ENCODE results near the gene SMTNL1. TPM values are rescaled to one million over a fixed set of nuclear protein-coding genes. Genes with fewer than 3 reads are reported as not detected.
A peak's percentile ranks its signal among the peaks of the same experiment; 100 is the strongest.

Gene SMTNL1
- total RNA-seq, 1 experiment from 2014 or later: 5.6 TPM

DNA sequence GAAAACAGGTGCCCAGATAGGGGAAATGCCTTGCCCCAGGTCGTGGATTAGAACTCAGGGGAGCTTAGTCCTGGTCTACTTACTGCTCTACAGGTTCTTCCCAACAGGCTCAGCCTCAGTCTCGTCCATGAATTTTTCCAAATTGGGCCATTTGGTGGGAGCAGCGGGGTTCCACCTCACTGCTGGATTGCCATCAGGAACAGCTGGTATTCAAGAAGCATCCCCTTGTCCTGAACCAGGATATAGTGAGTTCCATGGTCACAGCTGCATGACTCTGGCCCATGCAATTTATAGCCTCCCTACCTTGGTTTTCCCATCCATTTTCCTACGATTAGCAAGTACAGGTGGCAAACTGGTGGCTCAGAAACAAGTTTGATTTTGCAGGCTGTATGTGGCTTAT is 36.7 kb downstream of the SMTNL1 start:
- H3K4me1 ChIP-seq: no peaks in the 10 kb centered on the region
- no peak for DNase-seq
- H3K36me3 ChIP-seq: no peaks in the 10 kb centered on the region
- H3K9me3 ChIP-seq (replicated peaks): no peaks in the 10 kb centered on the region
- no peak overlapping the region for H3K4me3 ChIP-seq
- no peak overlapping the region for H3K27ac ChIP-seq
- peaks cover 11% of the 10 kb centered on the region; the same call in 1 of the 2 replicates for H3K27me3 ChIP-seq

DNA sequence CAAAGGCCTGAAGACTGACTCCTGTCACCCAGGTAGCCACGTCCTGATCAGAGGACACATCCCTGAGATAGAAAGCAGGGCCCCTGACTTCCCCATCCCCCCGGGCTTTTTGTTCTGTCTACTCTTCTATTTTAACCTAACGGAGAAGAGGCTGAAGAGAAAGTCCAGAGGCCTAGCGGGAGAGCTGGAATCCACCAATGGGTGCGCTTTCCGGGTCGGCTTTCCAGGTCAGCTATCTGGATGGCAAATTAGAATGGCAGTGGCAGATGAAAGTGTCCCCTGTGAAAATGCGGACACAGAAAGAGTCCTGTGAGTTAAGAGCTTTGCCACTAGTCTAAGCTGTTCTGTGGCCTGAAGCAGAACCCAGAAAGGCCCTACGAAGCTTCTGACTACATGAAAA is 46.9 kb downstream of the SMTNL1 start:
- peak overlapping the region; percentile 66 for H3K27ac ChIP-seq
- peaks cover 25% of the 10 kb centered on the region for H3K4me1 ChIP-seq
- no peaks in the 10 kb centered on the region for H3K36me3 ChIP-seq
- peak; percentile 71 to 83 for DNase-seq
- H3K9me3 ChIP-seq (replicated peaks): 0 out of 2 replicates have a peak, but pooled peaks cover 2% of the 10 kb centered on the region
- H3K27me3 ChIP-seq: no peaks in the 10 kb centered on the region
- peak overlapping the region; percentile 26 for H3K4me3 ChIP-seq

DNA sequence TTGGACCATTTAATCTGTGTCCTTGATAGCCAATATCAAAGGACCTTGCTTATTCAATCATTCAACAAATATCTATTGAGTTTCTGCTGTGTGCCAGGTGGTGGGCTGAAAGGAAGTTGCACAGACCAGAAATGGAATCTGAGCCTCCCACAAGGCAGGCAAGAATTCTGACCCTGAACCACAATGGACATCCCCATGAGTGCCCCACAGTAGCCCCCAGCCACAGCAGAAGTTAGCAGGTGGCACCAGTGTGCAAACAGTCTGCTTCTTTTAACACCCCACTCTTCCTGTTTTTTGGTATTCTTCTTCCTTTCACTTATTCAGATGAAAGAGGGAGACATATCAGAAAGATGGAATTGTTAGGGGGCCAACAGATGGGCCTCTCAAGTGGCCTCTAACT is 47.9 kb downstream of the SMTNL1 start:
- peak; percentile 73 to 83 for DNase-seq
- no peak overlapping the region; the same call in 1 of the 2 replicates for H3K4me3 ChIP-seq
- no peaks in the 10 kb centered on the region for H3K36me3 ChIP-seq
- H3K27me3 ChIP-seq: no peaks in the 10 kb centered on the region; the same call in 1 of the 2 replicates
- 0 out of 2 replicates have a peak, but pooled peaks cover 2% of the 10 kb centered on the region for H3K9me3 ChIP-seq (replicated peaks)
- peak overlapping the region; percentile 66 for H3K27ac ChIP-seq
- peaks cover 25% of the 10 kb centered on the region for H3K4me1 ChIP-seq

DNA sequence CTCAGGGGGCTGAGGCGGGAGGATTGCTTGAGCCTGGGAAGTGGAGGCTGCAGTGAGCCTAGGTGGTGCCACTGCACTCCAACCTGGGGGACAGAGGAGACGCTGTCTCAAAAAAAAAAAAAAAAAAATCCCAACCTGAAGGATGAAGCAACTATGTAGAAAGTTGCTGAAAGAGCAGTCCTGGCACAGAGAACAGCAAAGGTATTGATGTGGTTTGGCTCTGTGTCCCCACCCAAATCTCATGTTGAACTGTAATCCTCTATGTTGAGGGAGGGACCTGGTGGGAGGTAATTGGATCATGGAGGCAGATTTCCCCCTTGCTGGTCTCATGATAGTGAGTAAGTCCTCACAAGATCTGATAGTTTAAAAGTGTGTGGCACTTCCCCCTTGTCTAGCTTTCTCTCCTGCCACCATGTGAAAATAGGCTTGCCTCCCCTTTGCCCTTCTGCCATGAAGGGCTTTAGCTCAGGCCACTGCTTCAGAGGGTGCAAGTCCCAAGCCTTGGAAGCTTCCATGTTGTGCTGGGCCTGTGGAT is 49.4 kb downstream of the SMTNL1 start:
- DNase-seq: no peak
- Histone ChIP-seq H3K27ac (no peak overlapping the region), H3K9me3 (replicated peaks) (0 out of 2 replicates have a peak, but pooled peaks cover 2% of the 10 kb centered on the region), H3K4me3 (no peak overlapping the region), H3K36me3 (no peaks in the 10 kb centered on the region), H3K4me1 (peaks cover 25% of the 10 kb centered on the region), H3K27me3 (no peaks in the 10 kb centered on the region; the same call in 1 of the 2 replicates)

DNA sequence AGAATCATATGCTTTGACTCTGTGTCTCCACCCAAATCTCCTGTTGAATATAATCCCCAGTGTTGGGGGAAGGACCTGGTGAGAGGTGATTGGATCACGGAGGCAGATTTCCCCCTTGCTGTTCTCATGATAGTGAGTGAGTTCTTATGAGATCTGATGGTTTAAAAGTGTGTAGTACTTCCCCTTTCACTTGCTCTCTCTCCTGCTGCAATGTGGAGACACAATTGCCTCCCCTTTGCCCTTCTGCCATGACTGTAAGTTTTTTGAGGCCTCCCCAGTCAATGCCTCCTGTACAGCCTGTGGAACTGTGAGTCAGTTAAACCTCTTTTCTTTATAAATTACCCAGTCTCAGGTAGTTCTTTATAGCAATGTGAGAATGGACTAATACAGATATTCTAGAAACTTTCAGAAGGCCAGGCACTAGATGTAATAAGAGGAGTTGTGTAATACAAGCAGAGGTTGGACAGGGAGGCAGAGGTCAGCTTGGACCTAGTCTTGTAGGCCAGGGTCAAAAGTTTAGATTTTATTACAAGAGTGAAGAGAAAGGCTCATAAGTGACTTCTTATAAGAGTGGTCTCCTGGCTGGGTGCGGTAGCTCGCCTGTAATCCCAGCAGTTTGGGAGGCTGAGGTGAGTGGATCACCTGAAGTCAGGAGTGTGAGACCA is 50.8 kb downstream of the SMTNL1 start:
- no peaks in the 10 kb centered on the region; the same call in 1 of the 2 replicates for H3K27me3 ChIP-seq
- no peak for DNase-seq
- H3K4me1 ChIP-seq: peaks cover 25% of the 10 kb centered on the region
- no peak overlapping the region for H3K27ac ChIP-seq
- no peaks in the 10 kb centered on the region for H3K36me3 ChIP-seq
- H3K9me3 ChIP-seq (replicated peaks): 0 out of 2 replicates have a peak, but pooled peaks cover 2% of the 10 kb centered on the region
- H3K4me3 ChIP-seq: no peak overlapping the region

DNA sequence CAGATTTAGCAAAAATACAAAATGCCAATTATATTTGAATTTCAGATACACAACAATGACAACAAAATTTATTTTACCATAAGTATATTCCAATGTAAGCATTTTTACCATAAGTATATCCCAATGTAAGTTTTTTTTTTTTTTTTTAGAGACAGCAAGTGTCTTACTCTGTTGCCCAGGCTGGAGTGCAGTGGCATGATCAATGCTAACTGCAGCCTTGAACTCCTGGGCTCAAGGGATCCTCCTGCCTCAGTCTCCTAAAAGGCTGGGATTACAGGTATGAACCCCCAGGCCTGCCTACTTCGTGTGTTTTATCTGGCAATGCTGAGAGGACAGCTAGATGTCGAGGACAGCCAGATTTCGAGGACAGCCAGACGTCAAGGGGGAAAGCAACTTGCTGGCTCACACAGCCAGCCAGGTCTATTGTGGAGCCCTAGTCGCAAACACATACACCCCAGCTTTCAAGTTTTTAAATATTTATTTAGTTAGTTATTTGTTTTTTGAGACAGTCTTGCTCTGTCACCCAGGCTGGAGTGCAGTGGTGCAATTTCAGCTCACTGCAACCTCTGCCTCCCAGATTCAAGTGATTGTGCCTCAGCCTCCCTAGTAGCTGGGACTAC is 59.0 kb downstream of the SMTNL1 start:
- Histone ChIP-seq H3K27ac (no peak overlapping the region), H3K27me3 (no peaks in the 10 kb centered on the region), H3K36me3 (no peaks in the 10 kb centered on the region), H3K4me3 (no peak overlapping the region), H3K9me3 (replicated peaks) (no peaks in the 10 kb centered on the region), H3K4me1 (peaks cover 16% of the 10 kb centered on the region)
- no peak for DNase-seq

DNA sequence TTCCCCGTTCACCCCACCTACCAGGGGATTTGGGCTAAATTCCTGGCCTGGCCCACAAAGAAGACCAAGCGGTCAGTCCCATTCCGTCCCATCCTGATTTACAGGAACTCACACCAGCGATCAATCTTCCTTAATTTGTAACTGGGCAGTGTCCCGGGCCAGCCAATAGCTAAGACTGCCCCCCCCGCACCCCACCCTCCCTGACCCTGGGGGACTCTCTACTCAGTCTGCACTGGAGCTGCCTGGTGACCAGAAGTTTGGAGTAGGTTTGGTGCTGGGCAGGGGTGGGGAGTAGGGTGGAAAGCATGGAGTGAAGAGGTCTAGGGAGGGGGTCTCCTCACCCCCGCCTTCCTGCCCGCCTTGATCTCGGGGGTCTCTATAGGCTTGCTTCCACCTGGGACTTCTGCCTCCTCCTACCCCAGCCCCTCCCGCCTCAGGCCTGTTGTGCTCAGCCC is 60.1 kb downstream of the SMTNL1 start, which contains the start of gene SERPING1:
Gene SERPING1, plus strand, starts transcription at position 225 of the 455 bp plus-strand sequence. CDS start 586 bp downstream, outside the sequence.
- no peaks in the 10 kb centered on the region for H3K9me3 ChIP-seq (replicated peaks)
- peak within 1 kb of the TSS; percentile 10; the same call in 1 of the 2 replicates for H3K27ac ChIP-seq
- peaks cover 16% of the 10 kb centered on the region for H3K4me1 ChIP-seq
- DNase-seq: peak; percentile 20 to 40
- peak within 1 kb of the TSS; percentile 59 for H3K4me3 ChIP-seq
- H3K27me3 ChIP-seq: no peaks in the 10 kb centered on the region
- no peaks in the 10 kb centered on the region for H3K36me3 ChIP-seq

DNA sequence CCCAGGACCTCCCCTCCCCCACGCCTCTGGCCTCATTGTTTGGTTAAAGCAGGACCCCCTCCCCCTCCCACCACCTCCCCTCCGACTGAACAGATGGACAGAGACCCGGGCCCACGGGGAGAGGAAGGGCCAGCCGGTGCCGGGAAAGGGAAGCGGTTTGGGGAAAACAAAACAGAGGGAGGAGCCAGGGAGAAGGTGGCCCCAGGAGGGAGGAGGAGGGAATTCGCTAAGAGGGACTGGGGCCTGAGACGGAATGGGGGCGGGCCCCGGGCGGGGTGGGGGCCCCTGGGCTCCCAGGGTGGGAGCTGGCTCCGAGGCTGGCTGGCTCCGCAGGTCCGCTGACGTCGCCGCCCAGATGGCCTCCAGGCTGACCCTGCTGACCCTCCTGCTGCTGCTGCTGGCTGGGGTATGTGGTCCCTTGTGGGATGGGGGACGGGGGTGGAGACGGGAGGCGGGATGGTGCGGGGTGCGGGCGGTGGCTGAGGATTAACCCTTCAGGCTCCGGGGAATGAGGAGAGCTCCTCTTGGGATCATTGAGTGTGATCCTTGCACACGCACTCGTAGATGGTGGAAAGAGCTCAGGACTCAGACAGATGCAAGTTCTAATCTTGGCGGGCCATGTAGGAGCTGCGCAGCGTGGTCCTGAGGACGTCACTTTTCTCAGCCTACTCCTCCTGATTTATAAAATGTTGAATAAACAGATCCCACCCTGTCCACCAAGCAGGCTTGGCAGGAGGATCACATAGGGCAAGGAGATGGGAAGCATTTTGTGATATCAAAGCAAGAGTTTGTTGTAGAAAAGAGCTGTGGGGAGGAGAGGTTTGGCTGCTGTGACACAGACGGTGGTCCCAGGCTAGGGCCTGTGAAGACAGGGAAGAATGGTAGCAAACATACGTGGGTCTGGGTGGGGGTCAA is 60.8 kb downstream of the SMTNL1 start:
- H3K36me3 ChIP-seq: no peaks in the 10 kb centered on the region
- peak overlapping the region; percentile 10; the same call in 1 of the 2 replicates for H3K27ac ChIP-seq
- H3K4me3 ChIP-seq: peak overlapping the region; percentile 59
- DNase-seq: peak; percentile 71 to 80
- no peaks in the 10 kb centered on the region for H3K27me3 ChIP-seq
- H3K4me1 ChIP-seq: peaks cover 16% of the 10 kb centered on the region
- no peaks in the 10 kb centered on the region for H3K9me3 ChIP-seq (replicated peaks)

DNA sequence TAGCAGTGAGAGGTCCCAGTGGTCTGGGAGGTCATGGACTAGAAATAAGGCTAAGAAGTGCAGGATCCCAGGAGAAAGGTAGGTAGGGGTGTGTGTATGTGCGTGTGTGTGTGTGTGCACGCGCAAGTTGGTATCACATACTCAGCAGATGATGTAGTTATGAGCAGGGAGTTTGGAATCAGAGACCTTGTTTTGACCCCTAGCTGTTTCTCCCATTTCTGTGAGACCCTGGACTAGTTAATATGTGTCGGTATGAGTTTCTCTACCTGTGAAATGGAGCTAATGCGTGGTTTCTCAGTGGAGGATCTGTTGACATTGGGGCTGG is 61.4 kb downstream of the SMTNL1 start:
- Histone ChIP-seq H3K9me3 (replicated peaks) (no peaks in the 10 kb centered on the region), H3K4me1 (peaks cover 16% of the 10 kb centered on the region), H3K4me3 (no peak overlapping the region; the same call in 1 of the 2 replicates), H3K27ac (no peak overlapping the region), H3K36me3 (no peaks in the 10 kb centered on the region), H3K27me3 (no peaks in the 10 kb centered on the region)
- no peak for DNase-seq

DNA sequence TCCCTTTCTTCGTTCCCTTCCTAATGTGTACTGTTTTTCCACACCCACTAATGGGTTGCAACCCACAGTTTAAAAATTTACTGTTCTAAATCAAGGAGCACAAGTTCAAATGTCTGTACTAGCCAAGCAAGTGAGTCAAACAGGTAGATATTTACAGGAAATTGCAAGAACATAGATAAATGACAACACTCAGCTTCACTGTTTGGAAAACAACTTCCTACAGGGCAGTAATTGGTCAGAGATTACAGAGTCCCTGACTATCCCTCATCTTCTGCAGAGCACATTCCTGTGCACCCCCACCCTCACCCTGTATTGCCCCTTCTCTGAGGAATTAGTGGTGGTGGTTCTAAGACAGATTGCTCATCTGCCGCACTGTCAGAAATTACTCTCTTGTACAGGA is 62.0 kb downstream of the SMTNL1 start:
- H3K36me3 ChIP-seq: no peaks in the 10 kb centered on the region
- no peak overlapping the region for H3K27ac ChIP-seq
- H3K4me3 ChIP-seq: no peak overlapping the region
- peaks cover 19% of the 10 kb centered on the region for H3K4me1 ChIP-seq
- no peaks in the 10 kb centered on the region for H3K27me3 ChIP-seq
- DNase-seq: no peak
- no peaks in the 10 kb centered on the region for H3K9me3 ChIP-seq (replicated peaks)

Other genes with a start within 250 kb of the SMTNL1 start
- gene TNKS1BP1, start 212.6 kb upstream of the SMTNL1 start, total RNA-seq (2014; rRNA removed; shearing (Covaris generic)): 53.5 and 70.9 TPM in 2 replicates
- 248 and 249 TPM in 2 replicates for gene SSRP1, start 201.7 kb upstream of the SMTNL1 start, total RNA-seq (2014; rRNA removed; shearing (Covaris generic))
- gene P2RX3, start 199.2 kb upstream of the SMTNL1 start, total RNA-seq (2014; rRNA removed; shearing (Covaris generic)): not detected in 2 replicates
- not detected in 2 replicates for gene PRG3, start 156.4 kb upstream of the SMTNL1 start, total RNA-seq (2014; rRNA removed; shearing (Covaris generic))
- not detected in 2 replicates for gene PRG2, start 146.9 kb upstream of the SMTNL1 start, total RNA-seq (2014; rRNA removed; shearing (Covaris generic))
- gene SLC43A3, start 110.5 kb upstream of the SMTNL1 start, total RNA-seq (2014; rRNA removed; shearing (Covaris generic)): 0.12 TPM in 1 of 2 replicates, not detected in the other
- gene RTN4RL2, start 77.1 kb upstream of the SMTNL1 start, total RNA-seq (2014; rRNA removed; shearing (Covaris generic)): 0.26 and 0.35 TPM in 2 replicates
- gene SLC43A1, start 21.9 kb upstream of the SMTNL1 start, total RNA-seq (2014; rRNA removed; shearing (Covaris generic)): 8.8 and 9.5 TPM in 2 replicates
- gene TIMM10, start 6.8 kb upstream of the SMTNL1 start, total RNA-seq (2014; rRNA removed; shearing (Covaris generic)): 93.2 and 147 TPM in 2 replicates
- gene UBE2L6, start 30.1 kb downstream of the SMTNL1 start, total RNA-seq (2014; rRNA removed; shearing (Covaris generic)): 36.9 and 39.9 TPM in 2 replicates
- 12.3 and 13.8 TPM in 2 replicates for gene SERPING1, start 60.1 kb downstream of the SMTNL1 start, total RNA-seq (2014; rRNA removed; shearing (Covaris generic))
- gene YPEL4, start 112.3 kb downstream of the SMTNL1 start, total RNA-seq (2014; rRNA removed; shearing (Covaris generic)): 0.04 TPM in 1 of 2 replicates, not detected in the other
- 26.5 and 27.4 TPM in 2 replicates for gene CLP1, start 120.2 kb downstream of the SMTNL1 start, total RNA-seq (2014; rRNA removed; shearing (Covaris generic))
- 45.6 and 46.6 TPM in 2 replicates for gene ZDHHC5, start 130.5 kb downstream of the SMTNL1 start, total RNA-seq (2014; rRNA removed; shearing (Covaris generic))
- gene MED19, start 174.6 kb downstream of the SMTNL1 start, total RNA-seq (2014; rRNA removed; shearing (Covaris generic)): 28.1 and 28.6 TPM in 2 replicates
- gene TMX2, start 175.0 kb downstream of the SMTNL1 start, total RNA-seq (2014; rRNA removed; shearing (Covaris generic)): 125 and 132 TPM in 2 replicates
- 116 and 133 TPM in 2 replicates for gene SELENOH, start 203.9 kb downstream of the SMTNL1 start, total RNA-seq (2014; rRNA removed; shearing (Covaris generic))
- gene BTBD18, start 214.2 kb downstream of the SMTNL1 start, total RNA-seq (2014; rRNA removed; shearing (Covaris generic)): 0.02 TPM in 1 of 2 replicates, not detected in the other
- 94.9 and 95.9 TPM in 2 replicates for gene CTNND1, start 224.2 kb downstream of the SMTNL1 start, total RNA-seq (2014; rRNA removed; shearing (Covaris generic))